HAP-1 (cell line): ENCODE results near the gene REPS1.

ENCODE experiments used
- DNase-seq, 2 experiments: peaks; one replicate each; pipeline ENCODE4 v3.0.0-alpha.2; 2016 to 2020; ENCODE audit warnings: low spot score in 2 of 2
- H3K27me3 ChIP-seq: fragments of 250-450 bp; sonication (Bioruptor Pico); 2 replicates; pipeline ENCODE4 v1.5.1; 2020; ENCODE audit warnings: low read depth, mild to moderate bottlenecking, moderate library complexity
- H3K36me3 ChIP-seq: fragments of 250-450 bp; sonication (Bioruptor Pico); replicated peaks from 2 replicates; pipeline ENCODE4 v1.5.1; 2020; ENCODE audit warnings: mild to moderate bottlenecking
- H3K4me1 ChIP-seq: fragments of 250-450 bp; sonication (Bioruptor Pico); 2 replicates; pipeline ENCODE4 v1.5.1; 2020; ENCODE audit warnings: mild to moderate bottlenecking
- H3K4me3 ChIP-seq: fragments of 250-450 bp; sonication (Bioruptor Pico); 2 replicates; pipeline ENCODE4 v1.5.1; 2020; ENCODE audit warnings: mild to moderate bottlenecking, moderate library complexity
- H3K9me3 ChIP-seq: fragments of 250-450 bp; sonication (Bioruptor Pico); 2 replicates; pipeline ENCODE4 v1.5.1; 2020; ENCODE audit warnings: mild to moderate bottlenecking, moderate library complexity
- in situ Hi-C: fragments of 300-500 bp; cut with MboI; formaldehyde crosslinking; loops from 3 replicates; pipeline ENCODE4 v1.14.3; 2020; ENCODE audit warnings: low sequenced_read_pairs, inconsistent platforms, mixed read lengths

The REPS1 gene

DNA sequence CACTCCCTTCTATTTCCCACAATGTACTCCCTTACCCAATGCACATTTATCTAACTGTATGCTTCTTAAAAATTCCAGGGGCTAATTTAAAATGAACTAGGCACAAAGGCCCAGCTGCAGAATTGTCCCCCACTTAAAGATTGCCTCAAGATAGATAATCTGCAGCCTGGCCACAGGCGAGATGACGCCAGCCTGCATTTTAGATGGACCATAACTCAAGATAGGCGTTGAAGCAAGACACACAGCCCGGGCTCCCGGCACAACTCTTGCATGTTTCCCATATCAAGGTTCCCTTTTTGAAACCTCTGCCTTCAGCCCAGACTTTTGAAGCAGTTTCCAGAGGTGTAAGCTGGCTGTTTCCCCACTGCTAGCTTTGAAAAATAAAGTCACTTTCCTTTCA is 3.2 kb upstream of the REPS1 start:
- Histone ChIP-seq H3K4me1 (peaks cover 11% of the 10 kb centered on the region), H3K36me3 (no peaks in the 10 kb centered on the region), H3K27me3 (no peaks in the 10 kb centered on the region), H3K4me3 (no peak overlapping the region), H3K9me3 (no peaks in the 10 kb centered on the region)
- in situ Hi-C loops = no loop called here
- DNase-seq = no peak

DNA sequence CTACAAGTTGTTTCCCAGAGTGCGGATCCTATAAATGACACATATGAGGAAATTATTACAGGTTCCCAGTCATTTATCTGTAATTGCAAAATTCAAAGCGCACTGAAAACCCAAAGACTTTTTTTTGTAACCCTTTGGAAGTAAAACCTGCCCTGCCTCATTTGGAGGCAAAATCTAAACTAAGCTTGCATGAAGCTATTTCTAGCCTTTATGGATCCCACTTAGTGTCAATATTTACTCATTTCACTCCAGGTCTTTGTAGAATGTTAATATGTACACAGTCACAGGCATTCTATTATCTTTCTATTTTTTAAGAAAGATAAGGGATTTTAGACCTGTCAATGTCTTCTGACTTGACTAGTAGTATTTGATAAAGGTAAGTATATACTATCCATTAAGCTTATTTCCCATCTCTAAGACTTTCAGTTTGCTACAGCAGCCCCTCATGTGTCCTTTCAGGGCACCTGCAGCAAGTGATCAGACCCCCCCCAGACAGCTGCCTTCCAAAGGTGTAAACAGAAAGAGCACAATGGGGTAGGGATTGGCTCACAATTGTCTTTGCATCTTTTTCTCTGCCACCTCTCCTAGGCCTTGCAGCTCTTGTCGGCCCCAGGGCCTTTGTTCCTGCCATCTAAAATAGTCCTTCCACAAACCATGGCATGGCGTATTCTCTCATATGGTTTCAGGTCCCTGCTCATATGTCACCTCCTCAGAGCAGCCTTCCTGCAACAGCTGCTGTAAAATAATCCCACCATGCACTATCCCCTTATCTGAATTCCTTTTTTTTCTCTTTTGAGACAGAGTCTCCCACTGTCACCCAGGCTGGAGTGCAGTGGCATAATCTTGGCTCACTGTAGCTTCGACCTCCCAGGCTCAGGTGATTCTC is 1.3 kb upstream of the REPS1 start:
- no peaks in the 10 kb centered on the region for H3K36me3 ChIP-seq
- H3K9me3 ChIP-seq = no peaks in the 10 kb centered on the region
- no peak for DNase-seq
- in situ Hi-C loops = loop anchor here (10.0 kb wide), 1 partner anchor 165 kb away; no protein-coding TSS in a partner anchor
- H3K27me3 ChIP-seq = no peaks in the 10 kb centered on the region
- H3K4me3 ChIP-seq = no peak overlapping the region
- H3K4me1 ChIP-seq = peaks cover 26% of the 10 kb centered on the region

DNA sequence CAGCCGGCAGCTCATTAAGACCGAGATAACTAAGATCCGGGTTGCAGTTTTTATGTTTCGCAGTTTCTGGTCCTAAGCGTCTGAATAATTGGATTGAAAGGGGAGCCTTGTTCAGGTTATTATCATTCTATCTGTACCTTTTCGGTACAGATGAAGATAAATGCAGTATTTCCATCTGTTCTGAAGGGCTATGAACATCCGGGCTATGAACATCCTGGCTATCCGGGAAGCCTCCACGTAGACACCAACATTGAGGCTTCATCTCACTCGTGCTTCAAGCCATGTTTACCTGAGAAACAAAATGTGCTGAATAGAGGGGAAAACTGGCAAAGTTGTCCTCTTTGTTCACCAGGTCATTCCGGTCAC is 399 bp upstream of the REPS1 start:
- Histone ChIP-seq H3K4me3 (peak overlapping the region; percentile 87), H3K4me1 (peaks cover 21% of the 10 kb centered on the region), H3K27me3 (no peaks in the 10 kb centered on the region), H3K36me3 (no peaks in the 10 kb centered on the region), H3K9me3 (no peaks in the 10 kb centered on the region)
- in situ Hi-C loops = loop anchor here (10.0 kb wide), 1 partner anchor 164 kb away; no protein-coding TSS in a partner anchor
- DNase-seq = peak in 1 of 2 experiments; percentile 41

DNA sequence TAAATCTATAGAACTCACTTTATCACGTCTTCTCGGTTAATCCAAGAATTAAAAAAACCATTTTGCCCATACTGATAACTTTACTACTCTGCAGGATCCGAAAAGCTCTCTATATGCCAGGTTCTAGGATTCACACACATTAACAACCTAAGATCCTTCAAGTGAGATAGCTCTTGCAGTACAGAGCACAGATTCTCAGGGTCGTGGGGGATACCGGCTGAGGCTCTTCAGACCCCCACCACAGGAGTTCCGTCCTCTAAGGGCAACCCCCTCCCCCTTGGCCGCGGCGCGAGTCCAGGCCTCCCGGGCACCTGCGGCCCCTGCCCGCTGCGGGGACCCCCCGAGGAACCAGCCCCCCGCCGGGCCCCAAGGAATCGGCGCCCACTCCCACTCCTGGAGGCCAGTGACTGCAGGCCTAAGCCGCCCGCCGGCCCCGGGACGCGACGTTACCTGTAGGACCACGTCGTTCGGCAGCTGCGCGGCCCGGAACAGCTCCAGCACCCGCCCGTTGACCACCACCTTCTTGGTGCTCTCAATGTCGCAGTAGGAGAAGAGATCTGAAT is 892 bp downstream of the REPS1 start:
- H3K4me3 ChIP-seq = peak overlapping the region; percentile 87
- H3K27me3 ChIP-seq = no peaks in the 10 kb centered on the region
- in situ Hi-C loops = loop anchor here (10.0 kb wide), 1 partner anchor 162 kb away; no protein-coding TSS in a partner anchor
- no peaks in the 10 kb centered on the region for H3K9me3 ChIP-seq
- H3K4me1 ChIP-seq = peaks cover 30% of the 10 kb centered on the region
- no peak for DNase-seq
- H3K36me3 ChIP-seq = no peaks in the 10 kb centered on the region

DNA sequence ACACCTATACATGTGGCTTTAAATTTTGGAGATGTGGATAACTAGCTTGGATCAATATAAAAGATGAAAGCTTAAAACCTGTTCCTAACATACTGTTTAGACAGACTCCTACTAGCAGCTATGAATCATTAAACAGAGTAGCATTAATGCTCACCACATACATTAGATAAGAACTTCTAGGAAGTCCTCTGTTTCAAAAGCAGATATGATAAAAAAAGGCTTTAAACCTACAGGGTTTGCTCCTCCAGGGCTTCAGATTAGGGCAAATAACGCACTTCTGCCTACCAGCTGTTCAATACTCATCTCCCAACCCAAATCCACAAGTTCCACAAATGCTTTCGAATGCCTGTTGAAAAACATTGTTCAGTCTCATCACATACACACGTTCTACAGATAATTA is 1.5 kb downstream of the REPS1 start:
- no peaks in the 10 kb centered on the region for H3K9me3 ChIP-seq
- H3K4me1 ChIP-seq = peaks cover 36% of the 10 kb centered on the region
- no peaks in the 10 kb centered on the region for H3K27me3 ChIP-seq
- H3K36me3 ChIP-seq = no peaks in the 10 kb centered on the region
- no peak for DNase-seq
- in situ Hi-C loops = loop anchor here (10.0 kb wide), 1 partner anchor 162 kb away; no protein-coding TSS in a partner anchor
- peak overlapping the region; percentile 87 for H3K4me3 ChIP-seq

DNA sequence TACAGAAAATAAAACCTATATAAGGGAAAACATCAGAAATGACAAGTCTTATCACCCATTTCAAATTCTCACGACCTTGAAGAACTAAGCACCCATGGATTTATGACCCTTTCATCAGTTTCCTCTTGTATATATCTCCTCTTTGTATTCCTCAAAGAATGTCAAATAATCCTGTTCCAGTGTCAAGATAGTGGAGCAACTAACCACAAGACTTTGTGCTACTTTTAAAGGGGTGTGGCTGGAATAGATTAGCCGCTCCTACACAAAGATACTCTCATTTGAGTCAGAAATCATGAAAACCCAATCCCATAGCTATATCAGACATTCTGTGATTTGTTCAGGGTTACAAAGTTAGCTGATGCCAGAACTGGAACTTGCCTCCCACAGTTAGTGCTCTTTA is 6.6 kb downstream of the REPS1 start:
- Histone ChIP-seq H3K9me3 (no peaks in the 10 kb centered on the region), H3K4me1 (peaks cover 59% of the 10 kb centered on the region), H3K27me3 (no peaks in the 10 kb centered on the region), H3K4me3 (no peak overlapping the region), H3K36me3 (no peaks in the 10 kb centered on the region)
- in situ Hi-C loops = loop anchor here (10.0 kb wide), 1 partner anchor 157 kb away; no protein-coding TSS in a partner anchor
- peak; percentile 34 to 90 for DNase-seq

DNA sequence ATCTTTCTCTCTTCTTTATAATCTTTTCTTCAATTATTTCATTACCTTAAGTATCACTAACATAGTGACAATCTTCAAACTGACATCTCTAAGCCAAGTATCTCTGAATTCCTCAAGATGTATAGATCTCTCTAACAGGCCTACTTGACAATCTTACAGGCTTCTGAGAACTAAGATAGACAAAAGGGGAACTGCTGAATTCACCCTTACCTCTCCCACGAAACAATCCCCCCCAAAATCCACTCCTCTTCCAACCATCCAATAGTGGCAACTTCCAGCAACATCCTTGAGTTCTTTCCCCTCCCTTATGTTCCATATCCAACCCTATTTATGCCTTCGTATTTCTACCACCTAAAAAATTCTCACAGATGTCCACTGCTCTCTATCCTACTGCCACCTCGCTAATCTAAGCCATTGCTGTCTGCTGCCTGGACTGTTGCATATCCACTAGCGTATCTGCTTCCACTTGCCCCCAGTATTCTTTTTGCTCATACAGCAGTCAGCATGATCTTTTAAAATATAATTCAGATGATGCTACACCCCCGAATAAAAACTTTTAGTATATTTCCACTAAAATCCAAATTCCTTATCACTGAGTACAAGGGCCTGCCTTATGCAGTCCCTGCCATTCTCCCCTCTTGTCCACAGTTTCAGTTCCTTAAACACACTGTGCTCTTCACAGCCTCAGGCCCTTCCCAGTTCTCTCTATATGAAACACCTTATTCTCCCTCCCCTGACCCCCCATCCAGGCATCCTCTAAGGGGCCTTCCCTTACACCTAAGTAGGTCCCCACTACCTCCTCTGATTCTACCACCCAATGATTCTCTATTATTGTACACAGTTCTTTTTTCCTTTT is 8.0 kb downstream of the REPS1 start:
- in situ Hi-C loops = loop anchor here (10.0 kb wide), 1 partner anchor 155 kb away; no protein-coding TSS in a partner anchor
- no peaks in the 10 kb centered on the region for H3K36me3 ChIP-seq
- no peaks in the 10 kb centered on the region for H3K9me3 ChIP-seq
- H3K4me3 ChIP-seq = no peak overlapping the region
- H3K27me3 ChIP-seq = no peaks in the 10 kb centered on the region
- peaks cover 54% of the 10 kb centered on the region for H3K4me1 ChIP-seq
- DNase-seq = no peak

DNA sequence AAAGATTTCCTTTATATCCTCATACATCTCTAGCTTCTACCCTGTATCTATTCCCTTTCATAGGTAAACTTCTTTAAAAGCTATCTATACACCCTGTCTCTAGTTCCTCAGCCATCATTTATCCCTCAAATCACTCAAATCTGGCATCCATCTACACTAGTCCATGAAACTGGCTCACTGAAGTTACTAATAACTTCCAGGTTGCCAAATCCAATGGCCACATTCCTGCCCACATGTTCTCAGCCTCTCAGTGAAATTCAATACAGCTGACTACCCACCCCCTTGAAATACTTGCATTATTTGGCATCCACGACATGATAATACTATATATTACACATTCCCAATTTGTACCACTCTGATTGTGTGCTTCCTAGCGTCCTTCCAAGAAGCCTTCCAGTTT is 8.7 kb downstream of the REPS1 start:
- no peaks in the 10 kb centered on the region for H3K9me3 ChIP-seq
- no peak overlapping the region for H3K4me3 ChIP-seq
- DNase-seq = no peak
- H3K4me1 ChIP-seq = peaks cover 48% of the 10 kb centered on the region
- H3K27me3 ChIP-seq = no peaks in the 10 kb centered on the region
- no peaks in the 10 kb centered on the region for H3K36me3 ChIP-seq
- in situ Hi-C loops = no loop called here

DNA sequence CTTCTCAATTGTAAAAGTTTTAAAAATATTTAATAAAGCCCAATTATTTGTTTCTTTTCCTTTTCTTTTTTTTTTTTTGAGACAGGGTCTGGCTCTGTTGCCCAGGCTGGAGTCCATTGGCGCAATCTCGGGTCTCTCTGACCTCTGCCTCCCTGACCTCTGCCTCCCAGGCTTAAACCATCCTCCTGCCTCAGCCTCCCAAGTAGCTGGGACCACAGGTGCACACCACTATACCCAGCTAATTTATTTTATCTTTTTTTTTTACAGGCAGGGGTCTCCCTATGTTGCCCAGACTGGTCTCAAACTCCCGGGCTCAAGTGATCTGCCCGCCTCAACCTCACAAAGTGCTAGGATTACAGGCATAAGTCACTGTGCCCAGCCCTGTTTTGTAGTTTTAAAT is 9.8 kb downstream of the REPS1 start:
- Histone ChIP-seq H3K4me3 (no peak overlapping the region), H3K4me1 (peaks cover 54% of the 10 kb centered on the region)
- in situ Hi-C loops = no loop called here

DNA sequence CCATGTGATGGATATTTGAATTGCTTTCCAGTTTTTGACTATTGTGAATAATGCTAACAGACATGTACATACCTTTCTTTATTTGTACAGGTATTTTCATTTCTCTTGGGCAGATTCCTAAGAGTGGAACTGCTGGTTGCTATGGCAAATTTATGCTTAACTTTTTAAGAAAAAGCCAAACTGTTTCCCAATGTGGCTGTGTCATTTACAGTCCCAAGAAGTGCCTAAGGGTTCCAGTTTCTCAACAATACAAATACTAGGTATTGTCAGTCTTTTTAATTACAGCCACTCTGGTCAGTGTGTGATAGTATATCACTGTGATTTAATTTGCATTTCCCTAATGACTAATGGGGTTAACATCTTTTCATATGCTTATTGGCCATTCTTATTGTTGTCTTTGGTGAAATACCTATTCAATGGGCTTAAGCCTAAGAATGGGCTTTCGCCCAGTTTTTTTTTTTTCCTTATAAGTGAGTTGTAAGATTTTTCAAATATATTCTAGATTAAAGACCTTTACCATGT is 10.3 kb downstream of the REPS1 start:
- DNase-seq = peak in 1 of 2 experiments; percentile 96
- in situ Hi-C loops = no loop called here
- no peaks in the 10 kb centered on the region for H3K27me3 ChIP-seq
- H3K9me3 ChIP-seq = no peaks in the 10 kb centered on the region
- no peak overlapping the region for H3K4me3 ChIP-seq
- H3K4me1 ChIP-seq = peaks cover 49% of the 10 kb centered on the region
- H3K36me3 ChIP-seq = no peaks in the 10 kb centered on the region

More for the DNA sequence above, 9.8 kb downstream of the REPS1 start:
- no peaks in the 10 kb centered on the region for H3K36me3 ChIP-seq
- H3K9me3 ChIP-seq = no peaks in the 10 kb centered on the region
- no peak for DNase-seq
- H3K27me3 ChIP-seq = no peaks in the 10 kb centered on the region

DNA sequence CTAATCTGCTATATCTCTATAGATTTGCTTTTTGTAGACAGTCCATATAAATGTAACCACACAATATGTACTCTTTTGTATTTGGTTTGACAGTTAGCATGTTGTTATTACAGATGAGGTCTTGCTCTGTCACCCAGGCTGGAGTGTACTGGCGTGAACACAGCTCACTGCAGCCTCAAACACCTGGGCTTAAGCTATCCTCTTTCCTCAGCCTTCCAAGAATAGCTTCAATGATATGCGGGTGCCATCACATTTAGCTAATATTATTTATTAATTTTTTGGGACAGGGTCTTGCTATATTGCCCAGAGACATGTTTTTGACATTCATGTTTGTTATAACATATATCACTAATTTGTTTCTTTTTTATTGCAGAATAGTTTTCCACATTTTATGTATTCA is 10.8 kb downstream of the REPS1 start:
- no peaks in the 10 kb centered on the region for H3K36me3 ChIP-seq
- no peak overlapping the region for H3K4me3 ChIP-seq
- H3K27me3 ChIP-seq = no peaks in the 10 kb centered on the region
- in situ Hi-C loops = no loop called here
- no peak for DNase-seq
- H3K9me3 ChIP-seq = no peaks in the 10 kb centered on the region
- peaks cover 47% of the 10 kb centered on the region for H3K4me1 ChIP-seq

DNA sequence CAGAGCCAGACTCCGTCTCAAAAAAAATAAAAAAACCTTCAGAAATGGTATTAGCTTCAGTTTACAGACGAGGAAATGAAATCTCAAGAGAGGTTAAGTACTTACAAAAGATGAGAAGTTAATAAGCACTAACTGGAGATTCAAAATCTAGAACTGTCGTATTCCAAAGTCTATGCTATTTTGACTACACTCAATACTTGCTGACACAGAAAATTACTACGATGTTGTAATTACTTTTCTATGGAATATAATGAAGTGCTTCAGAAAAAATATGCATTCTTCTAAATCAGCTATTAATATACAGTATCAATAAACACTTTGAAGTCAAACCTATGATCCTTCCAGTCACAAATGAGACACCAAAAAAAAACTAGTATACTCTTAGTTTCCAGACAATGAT is 12.2 kb downstream of the REPS1 start:
- in situ Hi-C loops = no loop called here
- Histone ChIP-seq H3K27me3 (no peaks in the 10 kb centered on the region), H3K36me3 (no peaks in the 10 kb centered on the region), H3K4me1 (peaks cover 35% of the 10 kb centered on the region), H3K4me3 (no peak overlapping the region), H3K9me3 (no peaks in the 10 kb centered on the region)
- DNase-seq = no peak

DNA sequence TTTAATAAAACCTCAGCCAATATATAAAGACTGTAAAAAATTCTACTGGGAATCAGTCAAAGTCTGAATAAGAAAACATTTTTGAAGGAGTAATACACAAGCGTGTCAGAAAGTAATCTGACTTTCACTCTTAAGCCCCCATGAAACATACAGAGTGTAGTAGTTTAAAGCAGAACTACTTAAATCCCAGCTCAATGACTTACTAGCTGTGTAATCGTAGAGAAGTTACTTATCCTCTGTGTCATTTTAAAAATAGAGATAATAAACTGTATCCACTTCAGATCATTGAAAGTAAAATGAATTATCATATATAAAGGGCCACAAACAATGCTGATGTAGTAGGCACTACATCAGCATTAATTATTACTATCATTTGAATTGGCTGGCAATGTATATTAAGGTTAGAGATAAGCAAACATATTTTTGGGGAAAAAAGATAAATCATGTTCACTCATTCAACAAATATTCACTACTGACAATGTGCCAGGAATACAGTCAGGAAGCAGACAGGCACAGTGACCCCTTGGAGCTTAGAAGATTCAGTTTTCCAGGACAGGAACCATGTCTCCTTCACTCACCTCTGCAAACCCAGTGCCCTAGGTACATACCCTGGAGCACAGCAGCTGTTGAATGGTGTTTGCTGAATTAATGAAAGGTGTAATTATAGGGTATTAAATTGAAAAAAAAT is 14.4 kb downstream of the REPS1 start:
- no peak for DNase-seq
- in situ Hi-C loops = no loop called here
- Histone ChIP-seq H3K27me3 (no peaks in the 10 kb centered on the region), H3K4me3 (no peak overlapping the region), H3K9me3 (no peaks in the 10 kb centered on the region), H3K4me1 (peaks cover 33% of the 10 kb centered on the region), H3K36me3 (no peaks in the 10 kb centered on the region)
